ENCODE measurements around the gene TAPBP. TPM values are rescaled to one million over a fixed set of nuclear protein-coding genes. Genes with fewer than 3 reads are reported as not detected.

The TAPBP gene
- total and polyA plus RNA-seq, 9 of the 15 experiments (the other 6 are each of a cell fraction or from before 2014, with no cell fraction given), result 5.6 to 74.0 (median 22.3) TPM

DNA sequence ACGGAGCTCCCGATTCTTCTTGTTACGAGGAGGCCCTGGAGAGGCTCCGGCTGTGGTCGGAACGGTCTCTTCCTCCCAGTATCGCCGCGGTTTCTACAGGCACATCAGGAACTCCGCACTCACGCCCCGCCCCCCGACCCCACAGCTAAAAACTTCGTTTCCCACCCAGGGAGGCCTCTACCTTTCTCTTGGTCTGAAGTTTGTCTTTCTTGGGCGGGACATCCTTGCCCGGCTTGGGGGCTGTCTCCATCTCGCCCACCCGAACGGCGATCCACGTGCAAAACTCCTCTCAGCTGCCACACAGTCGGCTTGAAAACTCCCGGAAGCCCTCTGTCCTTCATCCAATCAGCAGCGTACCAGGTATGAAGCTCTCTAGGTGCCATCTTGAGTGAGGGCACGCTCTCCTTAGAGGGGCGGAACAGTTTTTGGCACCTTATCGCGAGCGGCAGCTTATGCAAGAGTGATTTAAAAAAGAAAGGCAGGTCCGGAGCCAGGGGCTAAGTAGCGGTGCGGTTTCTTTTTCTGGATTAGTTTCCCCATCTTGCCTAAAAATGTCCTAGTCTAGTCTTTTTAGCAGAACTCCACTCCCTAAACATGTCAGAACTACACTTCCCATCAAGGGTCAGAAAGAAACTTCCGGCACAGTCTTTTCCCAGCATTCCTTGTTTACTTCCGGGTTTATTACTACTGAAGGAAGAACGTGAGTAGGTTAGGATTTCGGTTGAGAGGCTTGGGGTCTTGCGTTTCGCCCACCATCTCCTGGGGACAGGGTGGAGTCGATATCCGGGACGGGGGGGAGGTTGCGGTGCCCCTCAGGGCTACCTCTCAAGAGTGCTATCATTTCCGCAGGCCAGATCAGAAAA lies 24.7 kb downstream of the TAPBP start, which contains the start of the genes PFDN6 and WDR46 (continued):
- no peak for TF ChIP-seq REST (IDR thresholded peaks at IDR 0.05; ENCODE audit: borderline replicate concordance)
- no peak; the same call in 1 of the 2 replicates for TF ChIP-seq REST (CRISPR knock-in tag; IDR thresholded peaks at IDR 0.05; ENCODE audit: low read depth)
- TF ChIP-seq GTF2A2 (tag; IDR thresholded peaks at IDR 0.05), result no peak
- TF ChIP-seq NRF1 (conservative IDR thresholded peaks at IDR 0.05 in 1 of 2, IDR thresholded peaks at IDR 0.05 in 1 of 2), result no peak
- no peak for TF ChIP-seq PURB (CRISPR knock-in tag; IDR thresholded peaks at IDR 0.05; ENCODE audit: low read depth)
- no peak for TF ChIP-seq ZNF740 (CRISPR knock-in tag; IDR thresholded peaks at IDR 0.05)
- TF ChIP-seq ZNF740 (tag; IDR thresholded peaks at IDR 0.05), result no peak; a peak in 1 of 4 replicates
- TF ChIP-seq FOXM1 (IDR thresholded peaks at IDR 0.05; ENCODE audit: low read depth), result no peak
- no peak for TF ChIP-seq FOXM1 (CRISPR knock-in tag; IDR thresholded peaks at IDR 0.05; ENCODE audit: low read depth)
- TF ChIP-seq PCBP1 (IDR thresholded peaks at IDR 0.05; ENCODE audit: low read depth, low read length, poor library complexity, severe bottlenecking), result no peak
- TF ChIP-seq CTBP1 (IDR thresholded peaks at IDR 0.05; ENCODE audit: borderline replicate concordance), result no peak
- no peak for TF ChIP-seq MEF2A (IDR thresholded peaks at IDR 0.05; ENCODE audit: control insufficient read depth, low read depth, low read length)
- TF ChIP-seq HDGF (IDR thresholded peaks at IDR 0.05), result no peak
- peak; percentile 92 for TF ChIP-seq ZNF644 (tag; IDR thresholded peaks at IDR 0.05; ENCODE audit: low read depth)
- TF ChIP-seq CBX5 (IDR thresholded peaks at IDR 0.05; ENCODE audit: borderline replicate concordance, low read depth), result no peak
- no peak for TF ChIP-seq CHCHD3 (CRISPR knock-in tag; IDR thresholded peaks at IDR 0.05)
- no peak for TF ChIP-seq RNF2 (IDR thresholded peaks at IDR 0.05)
- TF ChIP-seq TARDBP (IDR thresholded peaks at IDR 0.05), result 0 out of 2 replicates have a peak, but pooled peaks have one; percentile 24

All from K562 (cell line).